HG03342 (cell line): ENCODE data around the gene C1orf56.

Source experiments
- ATAC-seq: cut with Tn5 transposase; IDR thresholded peaks from one replicate; pipeline ENCODE4 v1.9.1; 2021; ENCODE audit warnings: mild to moderate bottlenecking, moderate library complexity; ENCODE audit not compliant: unreplicated experiment

C1orf56 gene, protein sequence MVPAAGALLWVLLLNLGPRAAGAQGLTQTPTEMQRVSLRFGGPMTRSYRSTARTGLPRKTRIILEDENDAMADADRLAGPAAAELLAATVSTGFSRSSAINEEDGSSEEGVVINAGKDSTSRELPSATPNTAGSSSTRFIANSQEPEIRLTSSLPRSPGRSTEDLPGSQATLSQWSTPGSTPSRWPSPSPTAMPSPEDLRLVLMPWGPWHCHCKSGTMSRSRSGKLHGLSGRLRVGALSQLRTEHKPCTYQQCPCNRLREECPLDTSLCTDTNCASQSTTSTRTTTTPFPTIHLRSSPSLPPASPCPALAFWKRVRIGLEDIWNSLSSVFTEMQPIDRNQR

DNA sequence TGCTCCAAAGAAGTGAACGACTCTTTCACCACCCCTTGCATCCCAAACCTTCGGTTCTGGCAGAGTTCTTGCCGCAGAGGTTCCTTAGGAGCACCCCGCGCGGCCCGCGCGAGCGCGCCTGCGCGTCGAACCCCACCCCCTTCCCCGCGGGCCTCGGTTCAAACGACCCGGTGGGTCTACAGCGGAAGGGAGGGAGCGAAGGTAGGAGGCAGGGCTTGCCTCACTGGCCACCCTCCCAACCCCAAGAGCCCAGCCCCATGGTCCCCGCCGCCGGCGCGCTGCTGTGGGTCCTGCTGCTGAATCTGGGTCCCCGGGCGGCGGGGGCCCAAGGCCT is at the start of gene C1orf56:
Gene C1orf56 (plus strand): TSS at position 161 of the 334 bp plus-strand sequence. CDS start 97 bp downstream, at position 258.
- peak; percentile 46 for ATAC-seq

DNA sequence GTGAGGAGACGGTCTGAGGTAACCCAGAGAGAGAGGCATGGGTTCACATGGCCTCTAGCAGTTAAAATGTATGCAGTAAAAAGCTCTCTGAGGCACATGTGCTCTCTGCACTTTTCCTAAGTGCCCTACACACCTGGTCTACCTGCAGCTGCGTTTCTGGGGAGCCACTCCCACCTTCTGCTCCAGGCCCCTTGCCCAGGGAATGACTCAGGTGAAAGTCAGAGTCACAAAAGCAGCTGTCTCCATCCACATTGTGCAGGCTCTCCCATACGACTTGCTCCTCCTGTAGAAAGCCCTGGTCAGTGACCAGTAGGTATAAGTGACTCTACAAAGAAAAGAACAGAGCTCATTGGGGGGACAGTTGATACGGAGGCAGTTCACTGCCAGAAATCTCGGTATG is 49.6 kb upstream of the C1orf56 start:
- ATAC-seq, result no peak

DNA sequence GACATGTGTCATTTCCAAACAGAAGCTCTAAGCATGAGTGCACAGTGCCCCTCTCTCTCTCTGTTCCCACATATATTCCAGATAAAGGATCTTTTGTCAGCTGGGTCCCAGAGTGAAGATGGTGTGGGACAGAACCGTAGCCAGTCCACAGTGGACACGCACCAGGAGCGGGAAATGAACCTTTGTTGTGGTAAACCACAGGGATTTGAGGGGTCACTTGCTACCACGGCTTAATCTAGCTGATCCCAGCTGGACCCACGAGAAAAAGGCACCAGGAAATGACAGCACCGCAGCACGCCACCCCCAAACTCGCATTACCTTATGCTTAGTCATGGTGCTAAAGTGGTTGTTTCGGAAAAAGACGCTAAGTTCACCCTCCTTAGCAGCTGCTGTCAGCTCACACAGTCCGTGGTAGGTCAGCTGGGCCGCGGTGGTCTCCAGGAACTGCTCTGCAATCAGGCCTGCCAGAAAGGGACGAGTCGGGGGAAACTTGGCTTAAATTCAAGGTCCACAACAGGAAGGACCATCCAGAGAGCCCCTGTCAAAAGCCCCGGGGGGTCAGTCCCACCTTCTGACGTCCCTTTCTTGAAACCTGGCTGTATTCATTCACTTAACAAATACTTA is 48.4 kb upstream of the C1orf56 start:
- ATAC-seq, result no peak

DNA sequence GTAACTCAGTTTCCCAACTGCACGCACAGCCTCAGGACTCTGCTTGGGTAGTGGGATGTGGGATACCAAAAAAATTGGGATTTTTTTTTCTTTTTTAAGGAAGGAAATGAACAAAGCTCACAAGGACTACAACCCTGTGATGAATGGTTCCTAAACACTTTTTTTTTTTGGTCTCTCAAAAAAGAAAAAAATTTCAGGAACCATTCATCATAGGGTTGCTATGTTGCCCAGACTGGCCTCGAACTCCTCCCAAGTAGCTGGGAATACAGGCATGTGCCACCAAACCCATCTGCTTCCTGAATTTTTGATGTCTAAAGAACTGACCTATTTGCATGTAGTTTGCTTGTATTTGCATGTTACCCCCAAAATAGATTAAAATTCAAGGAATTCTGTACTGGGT is 47.6 kb upstream of the C1orf56 start:
- no peak for ATAC-seq

DNA sequence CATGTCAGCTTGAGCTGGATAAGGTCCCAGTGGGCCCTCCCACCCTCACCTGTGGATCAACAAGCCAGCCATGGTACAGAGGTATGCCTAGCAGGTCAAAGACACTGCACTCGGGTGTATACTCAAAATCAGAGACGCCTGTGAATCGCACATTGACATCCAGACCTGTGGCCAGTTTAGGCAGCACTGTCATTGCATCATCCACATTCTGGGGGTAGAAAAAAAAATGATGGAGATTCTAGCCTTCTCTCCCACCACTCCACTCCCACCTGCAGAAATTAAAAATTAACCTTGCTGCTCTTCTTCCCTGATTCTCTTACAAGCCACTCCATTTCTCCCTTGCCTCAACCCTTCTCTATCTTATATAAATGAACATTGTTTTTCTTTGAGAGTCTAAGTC is 47.1 kb upstream of the C1orf56 start:
- no peak for ATAC-seq

DNA sequence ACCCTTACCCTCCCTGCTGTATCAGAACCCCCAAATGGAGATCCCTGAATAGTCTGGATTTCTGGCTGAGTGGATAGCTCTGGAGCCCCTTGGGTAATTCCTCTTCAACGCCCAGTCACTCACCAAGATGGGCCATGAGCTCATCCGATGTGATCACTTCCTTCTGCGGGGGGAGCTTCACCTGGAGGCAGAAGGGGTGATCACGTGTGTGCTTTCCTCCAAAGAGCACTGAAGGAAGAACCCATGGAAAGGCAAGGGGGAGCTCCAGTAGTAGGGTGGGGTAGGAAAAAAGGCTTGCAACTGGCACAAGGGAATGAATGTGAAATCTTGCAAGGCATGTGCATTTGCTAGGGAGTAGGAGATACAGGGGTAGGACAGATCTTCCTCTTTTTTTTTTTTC is 45.9 kb upstream of the C1orf56 start:
- ATAC-seq, result no peak

DNA sequence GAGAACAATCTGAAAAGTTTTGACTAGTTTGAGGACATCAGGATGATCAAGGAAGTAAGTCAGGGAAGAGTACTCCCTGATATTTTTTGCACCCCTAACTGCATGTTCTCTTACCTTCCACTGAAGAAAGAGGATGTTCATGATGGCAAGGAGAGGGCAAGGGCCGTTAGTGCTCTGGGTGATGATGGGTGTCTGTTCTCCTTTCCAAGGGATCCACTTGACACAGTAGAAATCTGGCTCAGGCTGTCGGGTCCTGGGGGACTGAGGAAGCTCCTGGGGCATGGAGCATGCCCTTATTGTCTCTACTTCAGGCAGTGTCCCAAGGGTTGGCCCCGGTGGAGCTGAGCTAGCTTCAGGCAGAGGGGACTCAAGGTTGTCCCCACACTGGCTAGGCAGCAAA is 45.5 kb upstream of the C1orf56 start:
- no peak for ATAC-seq

DNA sequence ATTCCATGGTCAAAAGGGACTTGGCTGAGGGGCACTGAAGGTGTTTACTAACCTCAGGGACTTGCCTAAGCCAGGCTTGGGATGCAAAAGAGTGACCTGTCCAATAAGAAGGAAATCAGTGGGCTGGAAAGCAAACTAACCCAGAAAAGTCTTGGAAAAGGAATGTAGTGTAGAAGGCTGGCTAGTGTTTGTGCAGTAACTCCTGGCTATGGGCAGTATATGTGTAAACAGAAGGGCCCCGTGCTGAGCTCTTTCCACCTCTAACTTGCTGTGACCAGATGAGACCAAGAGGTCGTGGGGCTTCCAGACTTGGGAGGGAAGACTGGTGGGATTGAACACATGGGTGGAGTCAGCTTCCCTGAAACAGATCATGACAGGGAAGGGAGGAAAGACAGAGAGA is 44.9 kb upstream of the C1orf56 start:
- no peak for ATAC-seq

DNA sequence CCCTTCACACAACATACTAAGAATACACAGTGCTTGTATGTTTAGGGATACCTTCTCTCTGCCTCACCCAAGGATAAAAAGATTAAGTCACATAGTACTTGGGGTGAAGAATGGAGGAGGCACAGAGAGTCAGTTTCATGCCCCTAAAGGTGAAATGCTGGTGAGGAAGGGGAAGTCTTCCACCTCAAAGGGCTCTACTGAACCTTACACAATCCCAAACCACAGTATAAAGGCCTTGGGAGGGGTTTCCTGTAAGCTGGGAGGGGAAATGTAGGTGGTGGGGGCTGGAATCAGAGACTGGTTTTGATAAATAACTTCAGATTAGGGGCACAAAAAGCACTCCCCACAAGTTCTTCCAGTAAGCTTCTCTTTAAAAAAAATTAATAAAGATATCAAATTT is 44.4 kb upstream of the C1orf56 start:
- ATAC-seq, result no peak

DNA sequence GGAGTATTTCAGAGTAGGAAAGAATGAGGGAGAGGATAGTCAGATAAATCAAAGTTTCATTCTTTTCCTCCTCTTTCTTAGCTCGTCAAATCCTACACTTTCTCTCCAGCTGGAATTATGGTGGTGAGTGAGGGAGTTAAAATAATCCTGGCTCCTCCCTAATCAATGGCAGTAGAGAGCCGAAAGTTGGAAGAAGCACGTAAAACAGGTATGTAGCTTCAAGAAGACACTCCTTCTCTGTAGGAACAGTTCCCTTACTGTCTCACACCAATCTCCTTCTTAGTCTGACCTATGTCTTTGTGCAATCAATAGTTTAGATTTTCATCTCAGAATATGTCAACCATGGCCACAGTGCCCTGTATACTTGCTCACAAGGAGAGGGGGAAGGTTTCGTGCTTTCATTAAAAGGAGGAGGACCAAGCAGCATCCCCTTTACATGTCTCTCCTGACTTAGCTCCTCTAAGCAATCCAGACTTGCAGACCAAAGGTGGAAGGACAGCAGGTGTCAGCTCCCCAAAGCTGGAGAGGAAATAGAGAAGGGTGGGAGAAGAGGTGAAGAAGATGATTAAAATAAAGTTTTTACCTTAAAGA is 41.7 kb upstream of the C1orf56 start:
- no peak for ATAC-seq

DNA sequence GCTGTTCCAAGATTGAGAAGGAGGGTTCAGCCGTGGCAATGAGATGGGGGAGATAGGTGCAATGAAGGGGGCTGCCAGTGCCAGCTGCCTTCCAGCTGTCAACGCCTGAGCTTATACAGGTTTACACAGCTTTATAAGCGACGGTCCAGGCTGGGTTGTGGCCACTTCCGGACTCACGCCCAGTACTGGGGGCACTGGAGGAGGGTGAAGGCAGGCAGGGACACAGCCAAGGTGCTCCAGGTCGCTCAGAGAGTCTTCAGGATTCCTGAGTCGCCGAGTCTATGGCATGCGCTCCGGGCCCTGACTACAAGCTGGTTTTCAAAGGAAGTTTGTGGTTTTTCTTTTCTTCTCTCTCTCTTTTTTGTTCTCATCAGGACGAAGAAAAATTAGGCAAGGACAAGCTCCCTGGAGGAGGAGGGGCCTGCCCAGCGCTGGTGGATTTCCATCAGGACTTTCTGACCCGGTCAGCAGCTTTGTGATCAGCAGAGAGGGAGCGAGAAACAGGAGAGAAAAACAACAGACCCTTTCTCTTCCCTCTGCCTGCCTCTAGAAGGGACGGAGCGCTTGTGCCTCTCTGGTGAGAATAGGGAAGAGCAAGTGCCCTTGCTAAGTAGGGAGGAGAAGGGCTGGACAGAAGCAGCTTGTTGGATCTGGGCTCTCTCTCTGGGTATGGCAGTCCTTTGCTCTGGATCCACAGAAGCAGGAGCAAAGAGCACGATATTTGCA is 41.1 kb upstream of the C1orf56 start, which contains the start of gene MINDY1:
Gene MINDY1 (minus strand): TSS at position 576 of the 726 bp plus-strand sequence. CDS start 4,285 bp downstream, outside the sequence.
- no peak for ATAC-seq

DNA sequence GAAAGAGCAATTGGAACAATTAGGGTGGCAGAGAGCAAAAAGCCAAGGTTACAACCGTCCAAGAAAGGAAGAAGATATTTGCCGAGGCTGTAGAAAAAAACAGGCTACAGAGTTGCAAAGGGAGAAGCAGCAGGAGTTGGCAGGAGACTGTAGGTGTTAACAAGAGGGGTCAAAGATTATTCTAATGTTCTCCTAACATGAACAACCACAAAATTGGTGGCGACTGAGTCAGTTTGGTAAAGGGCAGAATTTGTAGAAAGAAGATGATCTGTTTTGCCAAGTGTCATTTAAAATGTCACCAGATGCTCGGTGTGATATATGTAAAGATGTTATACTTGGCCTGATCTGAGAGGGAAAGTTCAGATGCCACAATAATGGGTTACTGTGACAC is 39.7 kb upstream of the C1orf56 start:
- ATAC-seq, result peak; percentile 1

DNA sequence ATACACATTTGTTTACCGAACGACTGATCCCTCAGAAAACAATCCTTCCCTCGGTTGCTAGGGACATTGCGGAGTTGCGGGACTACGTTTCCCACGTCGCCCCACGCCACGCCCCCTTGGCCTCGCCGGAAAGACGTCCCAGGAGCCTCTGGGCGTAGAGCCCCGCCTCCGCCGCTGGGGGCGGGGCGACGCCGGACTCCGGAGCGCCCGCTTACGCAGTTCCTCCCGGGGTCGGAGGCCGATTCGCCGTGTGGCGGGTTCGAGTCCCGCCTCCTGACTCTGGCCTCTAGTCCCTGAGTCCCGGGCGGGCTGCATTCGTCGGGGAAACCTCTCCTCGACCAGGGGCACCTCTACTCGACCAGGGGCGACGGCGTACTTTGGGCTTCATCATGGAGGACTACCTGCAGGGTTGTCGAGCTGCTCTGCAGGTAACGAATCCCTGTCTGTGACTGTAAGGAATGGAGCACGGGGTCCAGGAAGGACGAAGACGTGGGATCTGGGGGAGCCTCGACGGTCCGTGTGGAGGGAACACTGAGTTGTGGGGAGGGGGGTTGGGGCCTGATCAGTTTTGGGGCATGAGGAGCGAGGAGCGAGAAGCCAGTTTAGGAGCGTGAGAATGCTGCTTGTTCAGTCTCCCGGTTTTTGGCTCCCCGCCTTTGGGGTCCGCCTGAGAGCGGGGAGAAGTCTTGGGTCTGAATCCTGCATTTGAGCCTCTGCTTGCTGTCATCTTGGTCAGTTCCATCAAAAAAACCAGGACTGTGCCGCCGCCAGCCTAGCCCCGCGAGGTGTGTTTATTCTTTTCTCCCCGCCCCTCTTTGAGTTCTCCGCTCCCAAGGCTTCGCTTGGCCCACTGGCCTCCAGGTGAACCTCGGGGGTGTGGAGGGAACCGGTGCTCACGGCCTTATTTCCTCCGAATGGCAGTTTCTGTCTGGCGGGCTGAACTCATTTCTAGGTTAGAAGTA is 39.0 kb upstream of the C1orf56 start, which contains the start of gene PRUNE1:
Gene PRUNE1 (plus strand): TSS at position 206 of the 962 bp plus-strand sequence. CDS start 184 bp downstream, at position 390.
- peak; percentile 81 for ATAC-seq

DNA sequence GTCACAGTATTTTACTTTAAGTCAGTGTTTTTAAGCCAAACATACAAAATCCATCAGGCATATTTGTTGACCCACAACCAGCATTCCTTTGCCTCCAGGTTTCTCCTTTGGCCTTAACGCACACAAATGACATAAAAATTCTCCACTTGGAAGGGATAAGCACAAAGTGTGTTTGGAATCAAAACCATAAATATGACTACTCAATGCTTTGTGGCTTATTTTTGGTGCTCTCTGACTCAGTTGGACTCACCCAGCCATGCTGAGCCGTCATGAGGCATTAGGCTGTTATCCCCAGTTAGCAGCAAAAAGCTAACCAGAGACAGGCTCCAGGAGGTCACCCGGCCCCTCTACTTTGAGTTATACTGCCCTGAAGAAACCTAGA is 38.4 kb upstream of the C1orf56 start:
- no peak for ATAC-seq

DNA sequence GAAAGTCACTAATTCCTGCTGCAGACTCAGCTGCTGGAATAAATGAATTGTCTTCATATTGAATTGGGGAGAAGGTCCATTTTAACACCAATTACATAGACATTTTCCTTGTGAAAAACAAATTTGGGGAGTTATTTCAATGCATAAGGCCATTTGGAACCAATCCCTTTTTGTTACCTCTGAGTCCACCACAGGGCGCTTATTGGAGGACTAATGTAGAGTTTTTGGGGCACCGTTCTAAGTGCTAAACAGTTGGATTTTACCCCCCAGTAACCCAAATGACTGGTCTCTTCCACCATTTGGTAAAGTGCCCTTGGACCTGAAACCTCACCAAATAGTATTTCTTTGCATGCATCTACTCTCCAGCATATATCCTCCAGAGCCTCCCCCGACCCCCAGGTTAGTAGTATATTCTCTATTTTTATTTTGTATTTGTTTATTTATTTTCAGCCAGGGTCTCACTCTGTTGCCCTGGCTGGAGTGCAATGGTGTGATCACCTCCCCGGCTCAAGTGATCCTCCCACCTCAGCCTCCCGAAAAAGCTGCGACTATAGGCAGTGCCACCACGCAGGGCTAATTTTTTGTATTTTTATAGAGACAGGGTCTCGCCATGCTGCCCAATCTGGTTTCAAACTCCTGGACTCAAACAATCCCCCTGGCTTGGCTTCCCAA is 37.7 kb upstream of the C1orf56 start:
- ATAC-seq, result no peak

DNA sequence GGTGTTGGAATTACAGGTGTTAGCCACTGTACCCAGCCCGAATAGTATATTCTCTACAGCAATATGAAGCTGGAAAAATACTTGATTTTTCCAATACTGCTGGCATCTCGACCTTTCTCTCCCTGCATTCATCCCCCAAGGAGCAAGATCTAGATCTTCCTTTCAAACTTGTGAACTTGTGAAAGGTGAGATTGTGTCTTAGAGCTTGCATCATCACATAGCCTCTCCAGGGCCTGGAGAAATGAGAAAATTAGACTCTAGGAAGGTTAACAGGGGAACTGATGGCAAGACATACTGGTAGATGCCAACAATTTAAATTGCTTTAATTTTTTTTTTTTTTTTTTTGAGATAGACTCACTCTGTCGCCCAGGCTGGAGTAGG is 37.2 kb upstream of the C1orf56 start:
- no peak for ATAC-seq

DNA sequence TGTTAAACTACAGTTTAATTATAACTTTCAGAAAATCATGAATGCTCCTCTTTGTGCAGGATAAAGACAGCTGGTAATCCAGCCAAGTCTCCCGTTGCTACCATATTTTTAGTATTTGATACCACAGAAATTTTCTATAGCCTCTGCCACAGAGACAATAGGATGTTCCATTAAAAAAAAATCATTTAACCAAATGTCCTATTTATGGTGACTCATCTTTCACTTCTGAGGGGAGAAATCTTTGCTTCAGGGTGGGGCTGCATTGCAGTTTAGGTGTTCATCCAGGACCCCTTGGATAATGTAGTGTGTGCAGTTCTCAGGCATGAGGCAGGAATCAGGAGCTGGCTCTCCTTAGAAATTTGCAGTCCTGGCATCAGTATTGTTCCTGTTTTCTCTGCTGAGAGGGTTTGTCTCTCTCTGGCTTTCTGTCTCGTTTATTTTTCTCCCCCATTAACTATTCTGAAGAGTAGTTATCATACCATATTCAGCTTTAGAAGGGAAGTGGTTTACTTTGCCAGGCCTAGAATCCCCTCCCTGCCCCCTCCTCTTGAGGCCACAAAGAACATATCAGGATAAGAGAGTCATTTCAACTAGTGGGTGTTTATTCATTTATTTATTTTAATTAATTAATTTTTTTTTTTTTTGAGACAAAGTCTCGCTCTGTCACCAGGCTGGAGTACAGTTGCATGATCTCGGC is 36.2 kb upstream of the C1orf56 start:
- ATAC-seq, result no peak

DNA sequence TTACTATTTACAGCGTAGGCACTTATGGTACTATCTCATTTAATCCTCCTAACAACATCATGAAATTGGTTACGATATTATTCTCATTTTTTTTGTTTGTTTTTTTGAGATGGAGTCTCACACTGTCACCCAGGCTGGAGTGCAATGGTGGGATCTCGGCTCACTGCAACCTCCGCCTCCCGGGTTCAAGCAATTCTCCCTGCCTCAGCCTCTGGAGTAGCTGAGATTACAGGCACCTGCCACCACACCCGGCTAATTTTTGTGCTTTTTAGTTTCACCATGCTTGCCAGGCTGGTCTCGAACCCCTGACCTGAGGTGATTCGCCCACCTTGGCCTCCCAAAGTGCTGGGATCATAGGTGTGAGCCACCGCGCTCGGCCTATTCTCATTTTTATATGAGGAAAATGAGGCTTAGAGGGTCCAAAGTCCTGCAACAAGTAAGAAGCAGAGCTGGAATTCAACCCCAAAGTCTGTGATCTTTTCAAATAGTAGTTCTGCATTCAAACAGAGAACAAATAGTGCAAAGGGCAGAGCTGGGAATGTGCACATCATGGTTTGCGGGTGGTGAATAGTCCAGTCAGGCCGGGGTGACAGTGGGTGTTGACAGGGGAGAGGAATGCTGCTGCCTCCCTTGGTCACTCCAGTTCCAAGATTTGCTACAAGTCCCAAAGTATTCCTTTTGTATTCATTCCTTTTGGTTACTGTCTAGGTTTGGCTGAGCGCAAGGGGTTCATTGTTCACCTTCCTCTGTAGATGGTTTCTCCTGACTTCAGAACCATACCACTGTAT is 34.7 kb upstream of the C1orf56 start:
- no peak for ATAC-seq
